Caki2 (cell line): Measurements from ENCODE around the gene ASTL. TPM values are rescaled to one million over a fixed set of nuclear protein-coding genes. Genes with fewer than 3 reads are reported as not detected.
"Not testable (repeated sequence)": the region's sequence is repeated elsewhere in the genome, so short reads cannot be mapped to it uniquely, and the experiment has no call there.

Source experiments
- DNase-seq: peaks from one replicate; pipeline ENCODE4 v3.0.0-alpha.2; 2015; ENCODE audit warnings: low read depth
- in situ Hi-C: cut with HindIII; loops from 2 replicates; pipeline ENCODE4 v1.10.0; 2016; ENCODE audit warnings: low sequenced_read_pairs, low pct_unique_long_range_greater_than_20kb, mixed read lengths
- total RNA-seq: library from RNA; depleted of rRNA; stranded (reverse); fragments of >200 nt; shearing (Covaris generic); gene quantifications from 2 replicates; pipeline ENCODE4 v1.2.3, GENCODE V29; 2014; ENCODE audit warnings: low replicate concordance

The ASTL gene
- total RNA-seq, 1 experiment from 2014 or later: not detected

DNA sequence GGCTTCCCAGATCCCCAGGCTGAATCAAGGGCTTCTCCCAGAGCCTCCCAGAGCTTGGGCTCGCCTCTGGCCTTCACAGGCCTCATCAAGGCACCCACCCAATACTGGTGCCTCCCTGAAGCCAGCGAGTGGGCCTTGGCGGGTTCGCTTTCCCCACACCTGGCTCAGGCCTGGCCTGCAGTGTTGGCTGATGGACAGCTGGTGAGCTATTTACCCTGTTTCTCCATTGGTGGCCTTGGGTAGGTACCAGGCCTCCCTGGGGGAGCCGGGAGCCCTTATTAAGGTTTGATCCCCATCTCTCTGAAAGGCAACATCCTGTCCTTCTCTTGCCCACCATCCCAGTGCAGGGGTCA, 25.1 kb upstream of the ASTL start:
- in situ Hi-C loops: no loop called here
- no peak for DNase-seq

DNA sequence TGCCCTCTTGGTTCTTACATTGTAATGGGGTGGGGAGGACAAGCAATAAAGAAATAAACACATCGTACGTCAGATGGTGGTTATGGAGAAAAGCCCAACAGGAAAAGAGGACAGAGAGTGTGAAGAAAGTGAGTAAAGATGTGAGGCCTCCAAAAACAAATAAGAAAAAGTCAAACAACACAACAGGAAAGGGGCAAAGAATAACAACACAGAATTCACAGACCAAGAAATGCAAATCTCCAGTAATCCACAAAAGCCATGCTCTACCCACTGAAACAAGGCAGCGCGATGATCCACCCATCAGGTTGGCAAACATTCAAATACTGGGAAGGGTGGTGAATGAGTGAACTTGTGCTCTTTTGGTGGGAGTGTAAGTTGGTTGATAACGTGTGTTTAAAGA, 23.6 kb upstream of the ASTL start:
- in situ Hi-C loops: no loop called here
- DNase-seq: no peak

DNA sequence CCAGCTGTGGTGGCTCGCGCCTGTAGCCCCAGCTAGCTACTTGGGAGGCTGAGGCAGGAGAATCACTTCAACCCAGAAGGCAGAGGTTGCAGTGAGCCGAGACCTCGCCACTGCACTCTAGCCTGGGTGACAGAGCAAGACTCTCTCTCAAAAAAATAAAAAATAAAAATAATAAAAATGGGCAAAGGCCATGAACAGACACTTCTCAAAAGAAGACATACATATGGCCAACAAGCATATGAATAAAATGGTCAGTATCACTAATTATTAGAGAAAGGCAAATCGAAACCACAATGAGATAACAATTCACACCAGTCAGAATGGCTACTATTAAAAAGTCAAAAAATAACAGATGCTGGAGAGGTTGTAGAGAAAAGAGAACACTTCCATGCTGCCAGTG, 22.1 kb upstream of the ASTL start:
- in situ Hi-C loops, DNase-seq: not testable (repeated sequence)

DNA sequence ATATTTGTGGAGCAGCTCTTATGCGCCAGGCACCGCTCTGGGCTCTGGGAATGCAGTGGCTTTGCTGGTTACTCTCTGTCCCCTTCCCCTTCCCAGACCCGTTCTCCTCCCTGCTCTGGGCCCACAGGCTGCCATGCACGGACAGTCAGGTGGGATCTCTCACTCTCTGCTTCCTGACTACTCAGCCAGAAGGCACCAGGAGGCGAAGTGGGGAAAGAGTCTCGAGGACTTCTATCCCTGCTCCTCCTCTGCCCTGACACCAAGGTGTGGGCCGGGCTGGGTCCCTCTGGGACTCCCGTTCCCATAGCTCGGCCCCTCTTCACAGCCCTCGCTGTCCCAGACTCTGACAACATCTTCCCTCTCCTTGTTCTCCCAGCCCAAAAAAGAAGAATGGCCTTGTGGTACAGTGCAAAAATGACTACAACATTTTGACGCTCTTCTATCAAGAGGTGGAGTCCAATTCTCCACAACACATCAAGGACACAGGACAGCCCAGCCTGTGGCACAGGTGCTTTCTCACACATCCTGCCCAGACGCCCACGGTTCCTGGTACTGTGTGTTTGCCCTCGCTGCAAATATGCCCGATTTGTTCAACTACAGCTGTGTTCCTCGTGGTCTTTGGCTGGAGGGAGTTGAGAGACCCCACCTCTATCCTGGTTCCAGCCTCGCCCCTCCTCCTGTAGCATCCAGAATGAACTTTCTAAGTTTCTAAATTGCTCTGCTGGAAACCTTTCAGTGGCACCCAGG, 21.0 kb upstream of the ASTL start:
- DNase-seq: no peak
- in situ Hi-C loops: no loop called here

DNA sequence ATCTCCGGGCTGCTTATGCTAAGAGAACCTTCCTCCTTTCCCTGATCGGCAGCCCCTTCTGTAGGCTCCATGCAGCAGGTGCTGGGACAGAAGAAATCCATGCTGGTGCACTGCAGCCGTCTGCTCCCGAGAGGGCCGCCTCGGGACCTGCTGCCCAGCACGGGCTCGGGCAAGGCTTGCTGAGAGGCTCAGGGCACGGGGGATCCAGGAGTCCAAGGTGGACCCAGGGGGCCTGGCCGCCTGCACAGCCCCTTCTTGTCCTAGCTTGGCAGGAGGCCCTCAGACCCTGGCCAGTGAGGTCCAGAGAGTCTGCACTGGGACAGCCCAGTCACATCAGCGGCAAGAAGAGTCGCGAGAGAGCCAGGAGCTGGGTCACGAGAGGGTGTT, 20.2 kb upstream of the ASTL start:
- DNase-seq: no peak
- in situ Hi-C loops: no loop called here

DNA sequence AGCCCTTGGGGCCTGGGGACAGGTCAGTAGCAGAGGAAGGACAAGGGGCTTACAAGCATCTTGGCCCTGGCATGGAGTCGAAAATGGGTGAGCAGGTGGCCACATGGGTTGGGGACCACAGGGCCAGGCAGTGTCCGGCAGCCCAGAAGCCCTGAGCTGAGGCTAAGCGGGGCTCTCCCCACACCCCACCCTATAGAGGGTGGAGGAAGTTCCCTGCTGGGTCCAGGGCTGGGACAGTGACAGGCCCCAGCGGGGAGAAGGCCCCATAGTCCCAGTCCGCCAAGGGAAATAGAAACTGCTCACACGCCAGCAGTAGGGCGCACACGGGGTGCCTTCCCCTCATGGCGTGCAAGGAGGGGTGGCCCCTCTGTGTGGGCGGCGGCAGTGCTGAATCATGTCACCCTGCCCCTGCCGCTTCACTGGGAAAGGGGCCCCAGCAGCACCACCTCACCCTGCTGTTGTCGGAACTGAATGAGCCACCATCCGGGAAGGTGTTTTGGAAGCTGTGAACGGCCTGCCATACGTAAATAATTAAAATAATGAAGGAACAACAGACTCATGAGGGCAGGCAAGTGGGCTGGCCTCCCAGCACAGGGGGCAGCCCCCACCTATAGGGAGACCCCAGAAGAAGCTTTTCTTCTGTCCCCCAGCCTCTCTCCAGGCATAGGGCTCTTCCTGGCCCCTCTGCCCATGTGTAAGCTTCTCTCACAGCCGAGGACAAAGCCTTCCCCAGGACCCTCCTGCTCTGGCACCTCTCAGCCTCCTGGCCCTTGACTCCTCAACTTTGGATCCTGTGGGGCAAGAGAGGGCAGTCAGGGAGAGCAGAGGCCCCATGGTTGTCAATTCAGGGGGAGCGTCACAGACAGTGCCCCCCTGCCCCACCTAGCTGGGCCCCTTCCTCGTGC, 19.6 kb upstream of the ASTL start:
- in situ Hi-C loops: no loop called here
- no peak for DNase-seq

DNA sequence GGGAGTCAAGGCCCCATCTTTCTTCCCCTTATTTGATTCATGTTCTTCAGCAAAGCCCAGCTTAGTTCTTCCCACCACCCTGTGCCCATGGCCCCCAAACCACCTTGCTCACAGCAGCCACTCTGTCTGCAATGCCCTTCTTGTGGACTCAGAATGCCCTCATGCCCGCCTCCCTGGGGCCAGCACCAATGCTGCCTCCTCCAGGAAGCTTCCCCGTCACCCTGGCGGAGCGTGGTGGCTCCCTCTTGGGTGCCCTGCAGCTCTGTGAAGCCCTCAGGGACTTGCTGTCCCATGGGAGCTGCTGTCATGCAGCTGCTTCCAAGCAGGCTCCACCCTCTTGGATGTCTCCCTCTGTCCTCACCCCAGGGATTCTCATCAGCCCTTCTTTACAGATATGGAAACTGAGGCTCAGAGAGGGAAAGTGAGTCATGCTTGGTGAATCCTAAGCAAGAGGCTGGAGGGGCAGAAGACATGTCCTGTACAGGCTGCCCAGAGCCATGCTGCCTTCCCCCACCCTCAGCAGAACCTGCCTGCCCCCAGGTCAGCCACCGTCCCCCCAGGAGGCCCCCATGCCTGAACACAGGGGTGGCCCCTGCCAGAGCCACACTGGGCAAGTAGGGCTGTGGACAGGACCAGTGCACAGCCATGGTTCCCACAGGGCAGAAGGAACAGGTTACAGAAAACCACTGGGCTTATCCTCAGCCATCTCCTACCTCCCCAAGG, 18.8 kb upstream of the ASTL start:
- in situ Hi-C loops: no loop called here
- no peak for DNase-seq

DNA sequence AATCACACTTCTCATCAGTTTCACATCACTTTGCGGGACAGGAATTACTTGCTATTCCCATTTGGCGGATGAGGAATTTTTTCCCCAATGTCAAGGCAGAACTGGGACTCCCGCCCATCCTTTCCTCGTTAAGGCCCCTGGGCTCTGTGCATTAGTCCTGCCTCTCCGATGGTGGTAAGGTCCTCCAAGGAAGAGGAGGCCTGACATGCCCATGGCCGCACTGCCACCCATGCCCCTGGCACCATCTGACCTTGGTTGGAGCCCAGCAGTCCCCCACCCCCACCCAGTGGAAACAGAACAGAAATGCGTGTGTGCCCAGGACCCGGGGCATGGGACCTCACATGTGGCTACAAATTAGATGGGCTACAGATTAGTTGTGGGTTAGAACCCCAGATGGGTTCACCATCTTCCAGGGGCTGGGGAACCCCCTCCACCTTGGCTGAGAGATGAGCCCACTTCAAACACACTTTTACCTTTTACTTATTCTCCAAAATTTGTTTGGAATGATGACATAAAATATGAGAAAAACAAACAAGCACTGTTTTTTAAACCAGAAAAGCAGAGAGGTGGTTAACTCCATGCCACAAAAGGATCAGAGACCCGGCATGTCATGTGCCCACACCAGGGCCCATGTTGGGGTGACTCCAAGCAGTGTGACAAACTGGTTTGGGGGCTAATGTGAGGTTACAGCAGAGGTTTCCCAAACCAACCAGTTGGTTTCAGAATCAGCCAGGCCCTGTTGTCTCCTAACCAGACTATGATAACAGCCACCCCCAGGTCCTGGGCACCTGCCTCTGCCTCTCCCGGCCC, 17.9 kb upstream of the ASTL start:
- no peak for DNase-seq
- in situ Hi-C loops: no loop called here

DNA sequence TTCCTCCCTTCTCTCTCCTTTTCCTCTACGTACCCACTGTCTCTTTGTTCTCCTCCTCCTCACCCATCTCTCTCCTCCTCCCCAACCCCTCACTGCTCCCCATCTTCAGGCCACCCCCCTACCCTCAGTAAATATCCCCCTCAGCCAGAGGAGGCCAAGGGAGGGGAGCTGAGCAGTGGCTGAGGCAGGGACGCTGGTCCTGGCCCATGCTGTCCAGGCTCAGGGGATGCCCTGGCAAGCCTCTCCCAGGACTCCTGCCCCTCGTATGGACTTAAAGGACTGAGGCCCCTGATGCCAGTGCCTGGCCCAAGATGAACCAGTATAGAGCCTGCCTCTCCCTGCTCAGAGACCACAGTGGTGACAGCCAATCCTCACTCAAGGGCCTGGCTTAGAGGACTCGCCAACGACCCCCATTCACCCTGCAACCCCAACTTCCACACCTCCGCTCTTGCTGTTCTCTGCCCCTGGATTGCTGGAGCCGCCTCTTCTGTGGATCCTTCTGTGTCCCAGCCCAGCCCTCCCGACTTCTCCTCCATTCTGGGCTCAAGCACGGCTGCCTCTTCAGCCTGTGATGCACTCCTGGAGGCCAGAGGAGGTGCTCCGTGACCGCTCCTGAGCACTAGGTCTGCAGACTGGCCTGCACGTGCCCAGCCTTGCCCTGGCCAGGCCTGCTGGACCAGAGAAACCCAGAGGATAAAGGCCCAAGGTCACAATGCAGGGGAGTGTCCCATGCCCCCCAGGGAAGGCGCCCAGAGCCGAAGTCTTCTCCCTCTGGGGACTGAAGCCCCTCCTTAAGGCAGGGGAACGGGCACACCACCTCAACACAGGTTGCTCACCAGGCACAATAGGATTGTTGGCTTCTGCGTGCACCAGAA, 16.4 kb upstream of the ASTL start:
- in situ Hi-C loops: no loop called here
- DNase-seq: no peak

DNA sequence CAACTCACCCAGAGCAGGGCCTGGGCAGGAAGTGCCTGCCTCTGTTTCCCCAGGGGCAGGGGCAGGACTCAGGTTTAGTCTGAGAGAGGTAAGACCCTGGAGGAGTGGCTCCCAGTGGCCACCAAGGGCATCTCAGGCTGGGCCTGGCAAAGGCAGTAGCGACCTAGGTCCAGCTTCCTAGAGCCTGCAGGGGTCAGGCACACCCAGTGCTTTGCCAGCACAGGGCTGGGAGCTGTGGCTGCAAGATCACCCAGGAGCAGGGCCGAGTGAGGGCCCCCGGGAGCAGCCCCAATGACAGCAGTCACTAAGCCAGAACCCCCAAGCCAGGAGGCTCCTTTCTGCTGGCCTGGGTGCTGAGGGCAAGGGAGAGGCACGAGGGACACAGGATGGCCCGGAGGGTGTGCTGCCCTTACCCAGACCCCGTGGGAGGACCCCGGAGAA, 15.7 kb upstream of the ASTL start:
- DNase-seq: no peak
- in situ Hi-C loops: no loop called here

DNA sequence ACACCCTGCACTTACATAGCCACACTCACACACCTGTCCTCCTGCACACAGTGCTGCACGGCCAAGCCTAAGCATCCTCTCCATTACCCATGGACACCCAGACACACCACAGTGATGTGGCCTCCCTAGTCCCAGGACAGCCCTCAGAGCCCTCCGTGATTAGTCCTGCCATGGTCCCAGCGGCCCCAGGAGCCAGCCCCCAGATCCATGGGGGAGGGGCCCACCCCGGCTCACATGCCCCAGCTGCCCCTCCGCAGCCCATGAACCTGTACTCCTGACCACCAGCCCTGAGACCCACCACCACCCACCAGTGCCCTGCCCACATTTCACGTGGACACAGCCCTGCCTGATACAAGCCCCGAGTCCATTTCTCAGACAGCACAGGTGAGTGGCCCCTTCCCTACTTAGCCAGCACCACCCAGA, 15.0 kb upstream of the ASTL start:
- in situ Hi-C loops: no loop called here

DNA sequence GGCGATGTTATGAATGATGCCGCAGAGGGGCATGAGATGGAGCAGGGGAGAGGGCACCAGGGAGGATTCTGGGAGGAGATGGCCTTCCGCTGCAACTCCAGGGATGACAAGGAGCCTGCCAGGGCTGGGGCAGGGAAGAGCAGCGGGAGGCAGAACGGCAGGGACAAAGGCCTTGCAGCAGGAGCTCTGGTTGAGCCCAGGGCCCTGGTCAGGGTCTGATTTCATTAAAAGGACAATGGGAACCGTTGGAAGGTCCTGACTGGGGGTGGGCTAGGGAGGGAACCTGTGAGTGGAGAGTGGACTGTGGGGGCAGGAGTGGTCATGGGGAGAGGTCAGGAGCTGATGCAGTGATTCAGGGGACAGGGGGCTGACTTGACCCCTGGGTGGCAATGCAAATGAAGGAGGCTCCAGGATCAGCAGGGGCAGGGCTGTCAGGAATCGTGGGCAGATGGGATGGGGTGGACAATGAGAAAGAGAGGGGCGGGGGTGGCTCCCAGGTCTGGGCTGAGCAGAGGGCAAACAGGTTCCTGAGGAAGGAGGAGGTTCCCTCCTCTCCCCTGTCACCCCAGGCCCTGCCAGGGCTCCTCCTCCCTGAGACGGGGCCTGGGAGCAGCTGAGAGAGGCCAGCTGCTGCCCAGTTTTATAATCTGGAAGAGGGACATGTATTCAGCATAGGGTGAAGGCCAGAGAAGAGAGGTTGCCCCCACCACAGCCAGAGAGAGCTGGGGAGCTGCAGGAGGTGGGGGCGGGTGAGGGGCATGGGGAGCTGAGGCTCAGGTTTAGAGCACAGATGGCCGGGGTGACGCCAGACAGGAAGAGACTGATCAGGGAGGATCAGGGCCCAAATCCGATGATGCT, 14.2 kb upstream of the ASTL start:
- in situ Hi-C loops: no loop called here
- no peak for DNase-seq

More for the DNA sequence above, 15.0 kb upstream of the ASTL start:
- no peak for DNase-seq

DNA sequence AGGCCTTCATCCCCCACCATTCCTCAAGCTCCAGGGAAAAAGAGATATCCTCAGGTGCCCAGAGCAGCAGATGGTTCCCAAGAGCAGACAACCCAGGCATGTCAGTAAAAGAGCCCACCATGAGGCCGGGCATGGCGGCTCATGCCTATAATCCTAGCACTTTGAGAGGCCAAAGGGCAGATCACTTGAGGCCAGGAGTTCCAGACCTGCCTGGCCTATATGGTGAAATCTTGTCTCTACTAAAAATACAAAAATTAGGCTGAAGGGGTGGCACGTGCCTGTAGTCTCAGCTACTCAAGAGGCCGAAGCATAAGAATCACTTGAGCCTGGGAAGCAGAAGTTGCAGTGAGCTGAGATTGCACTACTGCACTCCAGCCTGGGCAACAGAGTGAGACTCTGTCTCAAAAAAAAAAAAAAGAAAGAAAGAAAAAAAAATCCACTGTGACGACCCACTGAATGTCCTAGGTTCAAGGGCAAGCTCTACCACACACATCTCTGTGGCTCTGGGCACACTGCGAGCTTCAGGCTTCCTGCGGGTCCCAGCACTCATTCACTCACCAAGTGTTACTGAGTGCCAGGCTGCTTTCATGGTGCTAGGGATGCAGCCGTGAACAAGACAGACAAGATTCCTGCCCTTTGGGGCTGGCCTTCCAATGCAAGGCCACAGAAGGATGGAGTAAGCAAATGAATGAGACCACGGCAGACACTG, 13.4 kb upstream of the ASTL start:
- DNase-seq: no peak
- in situ Hi-C loops: no loop called here

DNA sequence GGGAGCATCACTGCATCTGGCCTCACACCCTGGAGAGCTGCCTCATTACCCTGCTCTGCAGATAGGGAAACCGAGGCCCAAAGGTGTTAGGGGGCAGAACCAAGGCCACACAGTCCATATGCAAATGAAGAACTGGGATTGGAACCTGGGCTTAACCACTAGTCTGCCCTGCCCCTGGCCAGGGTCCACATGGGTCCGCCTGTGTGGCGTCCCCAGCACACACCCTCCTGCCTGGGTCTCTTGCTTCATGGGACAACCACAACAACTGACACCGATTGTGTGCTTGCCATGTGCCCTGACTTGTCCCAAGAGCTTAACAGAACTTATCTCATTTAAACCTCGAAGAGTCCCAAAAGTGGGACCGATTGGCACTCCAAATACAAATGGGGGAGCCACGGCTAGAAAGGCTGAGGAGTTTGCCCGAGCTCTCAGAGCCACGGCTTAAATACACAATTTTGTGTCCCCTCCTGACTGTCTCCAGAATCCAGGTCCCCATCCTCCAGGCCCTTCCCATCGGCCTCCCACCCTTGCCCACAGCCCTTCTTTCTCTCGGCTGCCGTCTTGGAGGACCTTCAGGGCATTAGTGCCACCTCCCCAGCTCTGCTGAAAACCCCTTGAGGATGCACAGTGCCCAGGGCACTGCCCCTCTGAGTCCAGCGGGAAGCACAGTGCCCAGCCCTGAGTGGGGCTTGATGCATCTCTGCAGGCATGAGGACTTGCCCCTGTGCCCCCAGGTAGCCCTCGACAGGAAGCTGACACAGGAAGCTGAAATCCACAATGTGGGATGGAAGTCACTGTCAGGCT, 12.7 kb upstream of the ASTL start:
- DNase-seq: no peak
- in situ Hi-C loops: no loop called here

DNA sequence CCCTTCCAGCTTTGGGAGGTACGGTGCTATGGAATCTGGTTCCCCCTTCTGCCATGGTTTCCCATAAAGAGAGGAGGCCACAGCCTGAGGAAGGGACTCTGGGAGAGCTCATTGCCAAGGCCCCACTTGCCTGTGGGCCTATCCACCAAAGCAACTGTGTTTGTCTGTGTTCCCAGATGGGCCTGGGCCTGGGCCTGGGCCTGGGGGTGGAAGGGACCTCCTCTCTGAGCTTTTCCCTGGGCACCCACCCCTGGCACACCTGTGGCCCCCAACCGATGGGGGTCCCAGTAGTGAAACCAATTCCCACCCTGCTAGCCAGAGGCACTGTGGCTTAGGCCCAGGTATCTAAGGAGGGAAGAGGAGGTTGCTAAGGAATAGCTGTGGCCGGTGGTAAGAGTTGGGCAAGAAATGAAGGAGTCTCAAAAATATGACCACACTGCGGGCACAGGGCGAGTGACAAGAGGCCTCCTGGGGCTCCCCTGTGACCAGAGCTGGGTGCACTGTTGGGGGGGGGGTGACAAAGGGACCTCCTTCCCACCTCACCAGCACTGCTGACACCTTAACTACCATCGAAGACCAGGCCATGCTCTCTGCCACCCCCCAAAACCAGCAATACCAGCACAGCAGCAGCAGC, 11.8 kb upstream of the ASTL start:
- DNase-seq: no peak
- in situ Hi-C loops: no loop called here
